ENCODE data around the gene ARHGEF10L.

Gene ARHGEF10L

GRCh38 chr1:17653276-17653675 is 113.8 kb downstream of the ARHGEF10L start (continued):
- TF ChIP-seq, protein P1, sequence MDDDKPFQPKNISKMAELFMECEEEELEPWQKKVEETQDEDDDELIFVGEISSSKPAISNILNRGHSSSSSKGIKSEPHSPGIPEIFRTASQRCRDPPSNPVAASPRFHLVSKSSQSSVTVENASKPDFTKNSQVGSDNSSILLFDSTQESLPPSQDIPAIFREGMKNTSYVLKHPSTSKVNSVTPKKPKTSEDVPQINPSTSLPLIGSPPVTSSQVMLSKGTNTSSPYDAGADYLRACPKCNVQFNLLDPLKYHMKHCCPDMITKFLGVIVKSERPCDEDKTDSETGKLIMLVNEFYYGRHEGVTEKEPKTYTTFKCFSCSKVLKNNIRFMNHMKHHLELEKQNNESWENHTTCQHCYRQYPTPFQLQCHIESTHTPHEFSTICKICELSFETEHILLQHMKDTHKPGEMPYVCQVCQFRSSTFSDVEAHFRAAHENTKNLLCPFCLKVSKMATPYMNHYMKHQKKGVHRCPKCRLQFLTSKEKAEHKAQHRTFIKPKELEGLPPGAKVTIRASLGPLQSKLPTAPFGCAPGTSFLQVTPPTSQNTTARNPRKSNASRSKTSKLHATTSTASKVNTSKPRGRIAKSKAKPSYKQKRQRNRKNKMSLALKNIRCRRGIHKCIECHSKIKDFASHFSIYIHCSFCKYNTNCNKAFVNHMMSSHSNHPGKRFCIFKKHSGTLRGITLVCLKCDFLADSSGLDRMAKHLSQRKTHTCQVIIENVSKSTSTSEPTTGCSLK (tag by site-specific recombination; IDR thresholded peaks at IDR 0.05), result no peak
- TF ChIP-seq KLF7 (tag by site-specific recombination; IDR thresholded peaks at IDR 0.05; ENCODE audit: borderline replicate concordance) (no peak), ZNF76 (tag by site-specific recombination; IDR thresholded peaks at IDR 0.05; ENCODE audit: borderline replicate concordance, low read depth) (no peak), ZNF521 (tag by site-specific recombination; IDR thresholded peaks at IDR 0.05) (no peak), ZNF23 (tag by site-specific recombination; IDR thresholded peaks at IDR 0.05; ENCODE audit: borderline replicate concordance) (no peak), ZXDB (tag by site-specific recombination; IDR thresholded peaks at IDR 0.05) (no peak), ZNF785 (tag by site-specific recombination; IDR thresholded peaks at IDR 0.05) (no peak), TRIM28 (IDR thresholded peaks at IDR 0.05; ENCODE audit: borderline replicate concordance, low read length) (no peak), ZFP37 (tag by site-specific recombination; IDR thresholded peaks at IDR 0.05) (no peak), ZNF433 (tag by site-specific recombination; IDR thresholded peaks at IDR 0.05; ENCODE audit: low read depth) (no peak)
- TF ChIP-seq, protein P2, sequence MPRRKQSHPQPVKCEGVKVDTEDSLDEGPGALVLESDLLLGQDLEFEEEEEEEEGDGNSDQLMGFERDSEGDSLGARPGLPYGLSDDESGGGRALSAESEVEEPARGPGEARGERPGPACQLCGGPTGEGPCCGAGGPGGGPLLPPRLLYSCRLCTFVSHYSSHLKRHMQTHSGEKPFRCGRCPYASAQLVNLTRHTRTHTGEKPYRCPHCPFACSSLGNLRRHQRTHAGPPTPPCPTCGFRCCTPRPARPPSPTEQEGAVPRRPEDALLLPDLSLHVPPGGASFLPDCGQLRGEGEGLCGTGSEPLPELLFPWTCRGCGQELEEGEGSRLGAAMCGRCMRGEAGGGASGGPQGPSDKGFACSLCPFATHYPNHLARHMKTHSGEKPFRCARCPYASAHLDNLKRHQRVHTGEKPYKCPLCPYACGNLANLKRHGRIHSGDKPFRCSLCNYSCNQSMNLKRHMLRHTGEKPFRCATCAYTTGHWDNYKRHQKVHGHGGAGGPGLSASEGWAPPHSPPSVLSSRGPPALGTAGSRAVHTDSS (tag by site-specific recombination; IDR thresholded peaks at IDR 0.05), result no peak

DNA sequence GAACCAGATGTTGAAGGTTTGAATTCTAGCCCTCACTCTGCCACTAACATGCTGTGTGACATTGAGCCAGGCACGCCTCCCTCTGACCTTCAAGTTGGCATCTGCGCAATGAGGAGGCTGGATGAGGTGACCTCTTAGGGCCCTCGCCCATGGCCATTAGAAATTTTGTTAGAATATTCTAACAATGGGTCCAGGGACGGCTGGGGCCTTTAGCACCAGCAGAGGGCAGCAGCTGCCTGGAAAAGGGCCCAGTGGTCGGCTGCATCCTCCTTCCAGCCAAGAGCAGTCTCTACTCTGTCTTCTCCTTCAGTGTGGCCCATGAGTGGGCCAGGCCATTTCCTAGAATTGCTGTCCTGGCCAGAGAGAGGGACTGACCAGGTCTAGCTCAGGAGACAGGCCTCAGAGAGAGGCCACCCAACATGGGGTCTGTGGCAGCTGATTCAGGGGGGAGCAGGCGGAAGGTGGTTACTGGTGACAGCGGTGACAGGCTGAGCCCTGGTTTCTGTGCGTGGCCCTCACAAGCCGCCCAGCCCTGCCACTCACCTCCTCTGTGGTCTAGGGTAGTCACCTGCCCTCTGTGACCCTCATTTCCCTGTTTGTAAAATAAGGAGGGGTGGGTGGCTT is 114.3 kb downstream of the ARHGEF10L start:
- CTCF ChIA-PET, result interaction anchor here (0.6 to 2.7 kb wide), 12 partner anchors 14 to 856 kb away, joined by 3 to 7 read pairs (median 4); no protein-coding TSS in a partner anchor
- Histone ChIP-seq H3K27ac (ENCODE audit: extremely low read depth, low read depth, low read length) (no peak overlapping the region), H3K4me3 (ENCODE audit: low read depth, low read length) (no peak overlapping the region), H3K36me3 (ENCODE audit: control insufficient read depth in 2 of 2, insufficient read depth in 1 of 2, low read length in 2 of 2) (peaks cover 0 to 22% of the 10 kb centered on the region in 2 experiments; a peak in 1 of 3 replicates), H3K9me3 (ENCODE audit: control insufficient read depth, insufficient read depth, low read depth, low read length) (no peaks in the 10 kb centered on the region), H3K4me1 (ENCODE audit: control insufficient read depth, insufficient read depth, low read length) (no peaks in the 10 kb centered on the region)
- TF ChIP-seq CTCF (tag by site-specific recombination; IDR thresholded peaks at IDR 0.05) (peak; percentile 64), ZNF121 (tag by site-specific recombination; IDR thresholded peaks at IDR 0.05) (no peak), ZNF324 (tag by site-specific recombination; IDR thresholded peaks at IDR 0.05) (no peak), ZNF654 (tag by site-specific recombination; IDR thresholded peaks at IDR 0.05; ENCODE audit: low read depth) (peak; percentile 65)
- POLR2A ChIA-PET, result no interaction called here

GRCh38 chr1:17654519-17654918 is 115.0 kb downstream of the ARHGEF10L start:
- CTCF ChIA-PET, result interaction anchor here (0.6 to 2.7 kb wide), 8 partner anchors 15 to 160 kb away, joined by 3 to 7 read pairs (median 4); no protein-coding TSS in a partner anchor

More at GRCh38 chr1:17654519-17654918, 115.0 kb downstream of the ARHGEF10L start:
- Histone ChIP-seq H3K27ac (ENCODE audit: extremely low read depth, low read depth, low read length) (no peak overlapping the region), H3K9me3 (ENCODE audit: control insufficient read depth, insufficient read depth, low read depth, low read length) (no peaks in the 10 kb centered on the region), H3K4me1 (ENCODE audit: control insufficient read depth, insufficient read depth, low read length) (no peaks in the 10 kb centered on the region), H3K4me3 (ENCODE audit: low read depth, low read length) (no peak overlapping the region), H3K36me3 (ENCODE audit: control insufficient read depth in 2 of 2, insufficient read depth in 1 of 2, low read length in 2 of 2) (peaks cover 0 to 27% of the 10 kb centered on the region in 2 experiments; a peak in 1 of 3 replicates)
- peak; percentile 55 for TF ChIP-seq ZIC2 (tag by site-specific recombination; IDR thresholded peaks at IDR 0.05)
- TF ChIP-seq KLF8 (tag by site-specific recombination; IDR thresholded peaks at IDR 0.05), result no peak
- POLR2A ChIA-PET, result no interaction called here
